HFFc6 (cell line): ENCODE data around the gene A4GNT. TPM values are rescaled to one million over a fixed set of nuclear protein-coding genes. Genes with fewer than 3 reads are reported as not detected.

Source experiments
- DNase-seq: peaks from one replicate; pipeline ENCODE4 v3.0.0-alpha.2; 2018
- H3K27ac Mint-ChIP-seq: 2 replicates; pipeline ENCODE4 v1.8.0; 2020; ENCODE audit warnings: mild to moderate bottlenecking, mixed read lengths
- H3K27me3 Mint-ChIP-seq: 2 replicates; pipeline ENCODE4 v1.8.0; 2021; ENCODE audit warnings: mild to moderate bottlenecking, moderate library complexity, mixed read lengths; ENCODE audit not compliant: insufficient read depth
- H3K36me3 Mint-ChIP-seq: 2 replicates; pipeline ENCODE4 v1.8.0; 2021; ENCODE audit warnings: low read depth, mixed read lengths
- H3K4me1 Mint-ChIP-seq: 2 replicates; pipeline ENCODE4 v1.8.0; 2020; ENCODE audit warnings: low read depth, mixed read lengths
- H3K4me3 Mint-ChIP-seq: 2 replicates; pipeline ENCODE4 v1.8.0; 2020; ENCODE audit warnings: mild to moderate bottlenecking, moderate library complexity, mixed read lengths
- H3K9me3 Mint-ChIP-seq: 2 replicates; pipeline ENCODE4 v1.8.0; 2020; ENCODE audit warnings: mild to moderate bottlenecking, mixed read lengths
- CTCF ChIP-seq: fragments of 200-600 bp; sonication (generic); IDR thresholded peaks from 2 replicates; pipeline ENCODE4 v1.5.0; 2021; ENCODE audit warnings: antibody characterized with exemption, mild to moderate bottlenecking
- long read RNA-seq: library from polyadenylated mRNA; unstranded; transcript quantifications from one replicate; pipeline ENCODE4 v2.0.0, GENCODE V29; 2019
- total RNA-seq, 6 experiments: library from RNA; stranded (reverse); fragmentation: NEBNext Ultra II Directional; extraction: Animal tissue kit (Norgen Biotek cat#: 25700); gene quantifications; 2 replicates in 1 of 6; 3 replicates in 5 of 6; pipeline ENCODE4 v1.2.3, GENCODE V29; 2021

Gene A4GNT
- not detected for total RNA-seq
- long read RNA-seq, result 0 reads

- Mint-ChIP-seq H3K36me3 (no peaks in the 10 kb centered on the region), H3K27ac (no peak within 1 kb of the TSS)
Measured at GRCh38 chr3:138132239-138132638, at the start of gene A4GNT. Gene A4GNT (minus strand): TSS chr3:138132390. CDS start chr3:138131256, 1,134 bp downstream.

DNA sequence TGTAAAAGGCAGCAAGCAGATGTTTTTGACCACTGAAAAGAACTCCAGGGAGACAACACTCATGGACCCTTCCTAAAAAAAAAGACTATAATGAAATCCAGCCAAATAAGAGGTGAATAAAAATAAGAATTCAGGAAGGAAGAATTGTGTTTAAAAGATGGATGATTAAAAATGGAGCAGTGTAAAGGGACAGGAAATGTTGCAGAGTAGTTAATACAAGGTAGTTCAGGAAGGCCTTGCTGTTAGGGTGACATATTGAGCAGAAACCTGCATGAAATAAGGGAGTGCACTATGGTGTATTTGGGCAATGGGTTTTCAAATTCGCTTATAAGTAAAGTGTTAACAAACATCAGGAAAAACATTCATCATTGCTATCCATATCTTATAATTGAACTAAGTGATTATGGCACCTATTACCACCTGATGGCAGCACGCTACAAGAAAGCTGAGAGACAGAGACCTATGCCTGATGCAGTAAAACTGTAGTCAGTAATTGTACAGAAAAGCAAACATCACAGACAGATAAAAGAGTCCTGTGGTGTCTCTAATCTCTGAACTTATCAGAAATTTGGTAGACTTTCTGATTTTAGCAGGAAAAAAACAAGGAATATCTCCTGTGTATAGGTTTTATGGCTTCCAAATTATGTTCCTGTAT, 48.3 kb upstream of the A4GNT start:
- peak; percentile 37 for DNase-seq
- H3K4me1 Mint-ChIP-seq, result peaks cover 9% of the 10 kb centered on the region
- peak; percentile 71 for TF ChIP-seq CTCF

More at GRCh38 chr3:138132239-138132638, at the start of gene A4GNT:
- no peak within 1 kb of the TSS for H3K4me3 Mint-ChIP-seq
- no peak for DNase-seq
- no peaks in the 10 kb centered on the region for H3K9me3 Mint-ChIP-seq
- peaks cover 11% of the 10 kb centered on the region for H3K27me3 Mint-ChIP-seq
- peaks cover 8% of the 10 kb centered on the region for H3K4me1 Mint-ChIP-seq
- TF ChIP-seq CTCF, result no peak

DNA sequence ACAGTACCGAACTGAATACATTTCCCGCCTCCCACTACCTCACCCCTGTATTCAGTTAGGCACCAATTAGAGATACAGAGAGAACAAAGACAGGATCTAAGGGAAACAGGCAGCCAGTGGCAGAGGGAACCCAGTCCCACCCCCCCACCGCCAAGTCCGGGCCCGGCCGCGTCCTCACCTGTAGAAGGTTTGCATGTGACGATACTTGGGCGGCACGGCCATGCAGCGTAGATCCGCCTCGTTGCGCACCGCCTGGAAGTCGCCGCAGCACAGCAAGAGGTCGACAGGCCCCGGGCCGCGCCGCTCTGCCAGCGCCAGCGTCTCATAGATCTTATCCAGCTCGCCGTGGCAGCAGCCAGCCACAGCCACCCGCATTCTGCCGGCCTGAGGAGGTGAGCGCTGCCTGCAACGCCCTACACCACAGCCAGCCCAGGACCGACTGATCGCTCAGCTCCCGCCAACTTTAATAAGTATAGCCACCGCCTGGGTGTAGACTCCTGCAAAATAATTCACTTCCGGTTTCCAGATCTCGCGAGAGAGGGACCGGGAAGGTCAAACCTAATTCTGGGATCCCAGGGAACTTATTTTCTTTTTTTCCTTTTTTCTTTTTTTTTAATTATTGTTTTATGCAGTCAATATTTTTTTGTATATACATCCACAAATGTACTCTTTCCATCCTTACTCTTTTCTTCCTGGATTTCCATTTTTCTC, 42.4 kb upstream of the A4GNT start, which contains the start of gene DBR1:
DBR1 (minus strand) TSS at position 501 of the 711 bp plus-strand sequence; CDS start at position 375, 126 bp downstream.
- Mint-ChIP-seq H3K27ac (peak within 1 kb of the TSS; percentile 92), H3K4me3 (peak within 1 kb of the TSS; percentile 97), H3K36me3 (peaks cover 17% of the 10 kb centered on the region; the same call in 1 of the 2 replicates), H3K9me3 (no peaks in the 10 kb centered on the region), H3K4me1 (peaks cover 25% of the 10 kb centered on the region), H3K27me3 (peaks cover 1% of the 10 kb centered on the region; the same call in 1 of the 2 replicates)
- peak; percentile 82 for DNase-seq
- no peak for TF ChIP-seq CTCF

More for the DNA sequence above, 48.3 kb upstream of the A4GNT start:
- no peaks in the 10 kb centered on the region for H3K9me3 Mint-ChIP-seq
- peaks cover 12% of the 10 kb centered on the region for H3K27me3 Mint-ChIP-seq
- H3K36me3 Mint-ChIP-seq, result no peaks in the 10 kb centered on the region
- no peak overlapping the region for H3K27ac Mint-ChIP-seq
- H3K4me3 Mint-ChIP-seq, result no peak overlapping the region

DNA sequence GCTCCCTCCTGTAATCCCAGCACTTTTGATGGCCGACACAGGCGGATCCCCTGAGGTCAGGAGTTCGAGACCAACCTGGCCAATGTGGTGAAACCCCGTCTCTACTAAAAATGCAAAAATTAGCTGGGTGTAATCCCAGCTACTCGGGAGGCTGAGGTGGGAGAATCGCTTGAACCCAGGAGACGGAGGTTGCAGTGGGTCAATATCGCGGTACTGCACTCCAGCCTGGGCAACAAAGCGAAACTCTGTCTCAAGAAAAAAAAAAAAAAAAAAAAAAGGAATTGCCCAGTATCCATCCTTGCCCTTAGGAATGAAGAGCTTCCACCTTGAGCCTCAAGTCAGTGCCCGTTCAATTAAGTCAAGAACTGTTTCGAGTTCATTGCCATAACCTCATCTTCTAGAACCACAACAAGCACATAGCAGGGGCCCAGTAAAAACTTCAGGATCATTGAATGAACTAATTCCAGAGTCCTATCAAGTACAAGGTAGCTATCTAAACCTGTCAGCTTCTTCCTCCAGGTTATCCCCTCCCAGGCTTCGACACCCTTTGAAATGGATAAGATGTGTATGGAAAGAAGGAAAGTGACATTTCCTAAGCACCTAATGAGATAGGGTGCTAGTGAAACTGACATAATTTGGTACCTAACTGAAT, 41.7 kb upstream of the A4GNT start:
- Mint-ChIP-seq H3K4me3 (peak overlapping the region; percentile 97), H3K4me1 (peaks cover 25% of the 10 kb centered on the region), H3K27me3 (peaks cover 1% of the 10 kb centered on the region; the same call in 1 of the 2 replicates), H3K27ac (peak overlapping the region; percentile 92), H3K9me3 (no peaks in the 10 kb centered on the region), H3K36me3 (peaks cover 19% of the 10 kb centered on the region; the same call in 1 of the 2 replicates)
- DNase-seq, result no peak
- no peak for TF ChIP-seq CTCF

DNA sequence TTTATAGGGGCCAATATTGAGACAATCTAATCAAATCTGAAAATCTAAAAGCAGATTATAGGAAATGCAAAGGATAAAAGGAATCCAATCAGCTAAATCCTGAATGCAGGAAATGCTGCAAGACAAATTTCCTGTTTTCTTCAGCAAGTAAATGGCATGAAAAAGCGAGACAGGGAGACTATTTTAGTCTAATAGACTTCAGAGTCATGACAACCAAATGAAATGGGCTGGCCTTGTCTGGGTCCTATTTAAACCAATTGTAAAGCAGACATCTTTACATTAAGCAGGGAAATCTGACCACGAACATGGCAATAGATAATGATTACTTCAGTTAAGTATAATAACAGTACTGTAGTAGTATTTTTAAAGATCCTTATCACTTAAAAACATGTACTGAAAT, 40.4 kb upstream of the A4GNT start:
- peaks cover 22% of the 10 kb centered on the region; the same call in 1 of the 2 replicates for H3K36me3 Mint-ChIP-seq
- peaks cover 1% of the 10 kb centered on the region; the same call in 1 of the 2 replicates for H3K27me3 Mint-ChIP-seq
- no peaks in the 10 kb centered on the region for H3K9me3 Mint-ChIP-seq
- H3K27ac Mint-ChIP-seq, result no peak overlapping the region
- peaks cover 25% of the 10 kb centered on the region for H3K4me1 Mint-ChIP-seq
- no peak for DNase-seq
- H3K4me3 Mint-ChIP-seq, result peak overlapping the region; percentile 41; the same call in 1 of the 2 replicates
- no peak for TF ChIP-seq CTCF
